Endothelial cell of umbilical vein (primary cell): Measurements from ENCODE around the gene DUSP16. TPM values are rescaled to one million over a fixed set of nuclear protein-coding genes. Genes with fewer than 3 reads are reported as not detected.

ENCODE experiments used
- BruUV-seq: library from RNA; stranded (reverse); fragments of 400-500 nt; replicated peaks from 2 replicates; lab custom pipeline; 2021; lab: Mats Ljungman, UMichigan
- CTCF ChIA-PET: fragments of 300-600, 350-600 bp; sonication (Branson Sonifier 250); formaldehyde crosslinking; loops from one replicate; lab custom pipeline; 2021; ENCODE audit warnings: antibody characterized with exemption, inconsistent platforms; lab: Charles Lee
- POLR2A ChIA-PET: fragments of 300-600, 350-600 bp; sonication (Branson Sonifier 250); formaldehyde crosslinking; loops from one replicate; lab custom pipeline; 2021; ENCODE audit warnings: antibody characterized with exemption, inconsistent platforms; lab: Charles Lee
- DNase-seq: peaks from one replicate; pipeline ENCODE4 v3.0.0-alpha.2; 2011; ENCODE audit warnings: low read depth, low spot score
- FAIRE-seq: peaks from 2 replicates; lab custom pipeline; 2011; peaks lifted over from hg19 to GRCh38; lab: Jason Lieb, UNC
- H2AFZ ChIP-seq: 2 replicates; pipeline ENCODE4 v1.6.0; 2012; ENCODE audit warnings: low read depth, low read length, control low read depth, inconsistent platforms
- H3K27ac ChIP-seq: 2 replicates; pipeline ENCODE4 v1.5.1; 2011; ENCODE audit warnings: low read depth, mild to moderate bottlenecking, control low read depth, low read length, moderate library complexity; ENCODE audit not compliant: insufficient read depth
- H3K27me3 ChIP-seq, 2 experiments: 2 replicates each; pipeline versions ENCODE4 v1.6.0 to v1.6.1; 2011; ENCODE audit warnings: low read length in 2 of 2, mixed read lengths in 1 of 2; ENCODE audit not compliant: control insufficient read depth in 2 of 2, insufficient read depth in 2 of 2
- H3K36me3 ChIP-seq, 2 experiments: 2 replicates in 1 of 2; 3 replicates in 1 of 2; pipeline ENCODE4 v1.5.1; 2011; ENCODE audit warnings: low read length in 2 of 2, mild to moderate bottlenecking in 1 of 2, moderate library complexity in 1 of 2; ENCODE audit not compliant: control insufficient read depth in 2 of 2, insufficient read depth in 2 of 2; ENCODE audit errors: extremely low read depth in 1 of 2
- H3K4me1 ChIP-seq: 3 replicates; pipeline ENCODE4 v1.5.1; 2011; ENCODE audit warnings: mild to moderate bottlenecking, low read length; ENCODE audit not compliant: control insufficient read depth, insufficient read depth; ENCODE audit errors: extremely low read depth
- H3K4me2 ChIP-seq: 2 replicates; pipeline ENCODE4 v1.6.1; 2011; ENCODE audit warnings: low read length, control low read depth, mixed read lengths; ENCODE audit not compliant: insufficient read depth
- H3K4me3 ChIP-seq, 3 experiments: fragments of 200-600 bp in 1 of 3; sonication (generic), shearing (Covaris generic) in 1 of 3; replicated peaks in 1 of 3; 2 replicates each; pipeline ENCODE4 v1.5.1; 2011 to 2016; ENCODE audit warnings: control low read depth in 3 of 3, low read length in 3 of 3, mild to moderate bottlenecking in 2 of 3, inconsistent platforms in 1 of 3, low read depth in 1 of 3, moderate library complexity in 1 of 3; ENCODE audit not compliant: insufficient read depth in 1 of 3
- H3K79me2 ChIP-seq: 2 replicates; pipeline ENCODE4 v1.6.0; 2012; ENCODE audit warnings: low read length, inconsistent platforms; ENCODE audit not compliant: control insufficient read depth, insufficient read depth
- H3K9ac ChIP-seq: replicated peaks from 2 replicates; pipeline ENCODE3; 2011; ENCODE audit warnings: low read length, control low read depth; ENCODE audit not compliant: insufficient read depth; ENCODE audit errors: extremely low read depth
- H3K9me1 ChIP-seq: replicated peaks from 3 replicates; pipeline ENCODE4 v1.6.0; 2011; ENCODE audit warnings: mild to moderate bottlenecking, low read length; ENCODE audit not compliant: control insufficient read depth, insufficient read depth; ENCODE audit errors: extremely low read depth
- H3K9me3 ChIP-seq: replicated peaks from 2 replicates; pipeline ENCODE4 v1.5.1; 2012; ENCODE audit warnings: low read length, inconsistent platforms; ENCODE audit not compliant: control insufficient read depth, insufficient read depth
- H4K20me1 ChIP-seq: replicated peaks from 2 replicates; pipeline ENCODE3; 2011; ENCODE audit warnings: mild to moderate bottlenecking, low read length; ENCODE audit not compliant: control insufficient read depth, insufficient read depth; ENCODE audit errors: extremely low read depth
- EZH2 ChIP-seq: IDR thresholded peaks from 2 replicates; pipeline ENCODE4 v1.6.1; 2012; ENCODE audit warnings: borderline replicate concordance, low read depth, mild to moderate bottlenecking, moderate library complexity, low read length, inconsistent platforms; ENCODE audit not compliant: severe bottlenecking
- FOS ChIP-seq: IDR thresholded peaks from 2 replicates; pipeline ENCODE4 v1.6.1; 2011; ENCODE audit warnings: mild to moderate bottlenecking, low read length, moderate library complexity, borderline replicate concordance; ENCODE audit not compliant: insufficient read depth
- GATA2 ChIP-seq: IDR thresholded peaks from 2 replicates; pipeline ENCODE4 v1.7.0; 2011; ENCODE audit warnings: low read depth, mild to moderate bottlenecking, moderate library complexity, mixed read lengths, low read length; ENCODE audit not compliant: insufficient read length, insufficient read depth
- JUN ChIP-seq: IDR thresholded peaks from 2 replicates; pipeline ENCODE4 v1.6.1; 2011; ENCODE audit warnings: borderline replicate concordance, low read depth; ENCODE audit not compliant: insufficient read length, insufficient read depth
- MYC ChIP-seq: IDR thresholded peaks from one replicate; pipeline ENCODE4 v1.6.1; 2011; ENCODE audit warnings: mild to moderate bottlenecking, low read depth, low read length
- POLR2A ChIP-seq: IDR thresholded peaks from 2 replicates; pipeline ENCODE4 v1.6.1; 2012; ENCODE audit warnings: low read depth, mild to moderate bottlenecking, control low read depth, low read length
- POLR2AphosphoS5 ChIP-seq: IDR thresholded peaks from 2 replicates; pipeline ENCODE4 v1.6.1; 2012; ENCODE audit warnings: low read depth, mild to moderate bottlenecking, control low read depth, low read length, moderate library complexity; ENCODE audit not compliant: insufficient read depth
- dilution Hi-C: fragments of 300-500 bp; cut with MboI; formaldehyde crosslinking; loops from one replicate; pipeline ENCODE4 v1.15.0; 2019; ENCODE audit warnings: low sequenced_read_pairs; ENCODE audit not compliant: extremely low pct_ligation_motif_present
- intact Hi-C: fragments of 100-400 bp; cut with micrococcal nuclease; formaldehyde crosslinking; loops from one replicate; pipeline ENCODE4 v1.10.0; 2022
- polyA plus RNA-seq, 4 experiments: library from polyadenylated mRNA; depleted of rRNA in 3 of 4; stranded (reverse) in 3 of 4; unstranded in 1 of 4; fragments of >200 nt; gene quantifications; 2 replicates each; pipeline versions ENCODE4 v1.2.1 to v1.2.3, GENCODE V29; 2011 to 2012; ENCODE audit warnings: missing spikeins in 1 of 4
- total RNA-seq: library from RNA; stranded (reverse); gene quantifications from 2 replicates; pipeline ENCODE4 v1.2.3, GENCODE V29; 2021
- TF ChIP-seq, protein P1 (sequence below): IDR thresholded peaks from 2 replicates; pipeline ENCODE4 v1.6.1; 2011; ENCODE audit not compliant: insufficient read depth, insufficient read length
- TF ChIP-seq, protein P2 (sequence below), 2 donors: IDR thresholded peaks; 1 replicate in 1 of 2; 2 replicates in 1 of 2; pipeline ENCODE4 v1.5.1; 2011; ENCODE audit warnings: low read length in 2 of 2, mild to moderate bottlenecking in 2 of 2, moderate library complexity in 2 of 2, control low read depth in 1 of 2, inconsistent platforms in 1 of 2, low read depth in 1 of 2; ENCODE audit not compliant: insufficient read depth in 1 of 2; ENCODE audit errors: extremely low read depth in 1 of 2

Gene DUSP16
- total and polyA plus RNA-seq, 2 donors (not counting 3 experiments of a cell fraction or from before 2014, with no cell fraction given), result 7.4 to 19.5 TPM

DNA sequence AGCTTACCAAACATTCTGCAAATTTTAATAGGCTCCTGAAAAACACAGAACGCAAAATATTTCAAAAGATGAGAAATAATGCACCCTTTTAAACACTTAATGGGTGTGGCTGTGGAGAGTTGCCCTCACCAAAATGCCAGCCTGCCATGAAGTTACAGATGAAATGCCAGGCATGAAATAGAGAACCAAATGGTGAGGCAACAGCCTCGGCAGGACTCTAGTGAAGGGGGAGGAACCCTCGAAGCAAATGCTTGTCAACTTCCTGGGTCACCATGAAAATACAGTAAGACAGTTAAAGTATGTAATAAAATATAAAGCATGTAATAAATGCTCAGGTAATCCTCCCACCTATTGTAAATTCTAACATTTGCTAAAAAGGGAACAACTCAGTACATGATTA is 24.1 kb downstream of the DUSP16 start:
- Histone ChIP-seq H3K4me3 (no peak overlapping the region), H3K9ac (no peak overlapping the region), H4K20me1 (peaks cover 2% of the 10 kb centered on the region), H3K27ac (no peak overlapping the region), H3K79me2 (no peaks in the 10 kb centered on the region), H3K9me1 (peaks cover 7% of the 10 kb centered on the region), H3K4me2 (no peak overlapping the region), H3K27me3 (no peaks in the 10 kb centered on the region), H3K9me3 (no peaks in the 10 kb centered on the region), H2AFZ (no peak overlapping the region), H3K4me1 (no peaks in the 10 kb centered on the region), H3K36me3 (no peaks in the 10 kb centered on the region)
- ChIA-PET POLR2A (no interaction called here), CTCF (no interaction called here)
- TF ChIP-seq POLR2A, result no peak
- intact Hi-C loops (no loop called here), dilution Hi-C loops (no loop called here)
- DNase-seq (no peak), FAIRE-seq (no peak)
- BruUV-seq, result no TSS peak

DNA sequence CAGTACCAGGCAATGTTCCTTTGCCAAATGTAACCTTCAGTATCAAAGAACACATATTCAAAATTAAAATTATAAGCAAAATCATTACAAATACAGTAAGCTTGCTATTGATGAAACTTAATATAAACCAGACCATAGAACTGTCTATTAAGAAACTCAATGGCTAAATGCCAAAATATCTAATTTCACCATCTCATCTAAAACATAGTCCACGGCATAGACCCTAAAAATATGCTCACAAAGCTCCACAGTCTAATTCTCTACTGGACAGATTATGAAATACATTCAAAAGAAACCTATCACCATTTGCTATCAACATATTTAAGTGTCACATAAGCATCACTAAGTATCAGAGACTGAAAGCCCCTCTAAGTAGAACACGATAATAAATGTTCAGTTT is 25.2 kb downstream of the DUSP16 start:
- Histone ChIP-seq H3K27me3 (no peaks in the 10 kb centered on the region), H3K4me2 (no peak overlapping the region), H3K79me2 (no peaks in the 10 kb centered on the region), H3K36me3 (no peaks in the 10 kb centered on the region), H3K9me1 (peaks cover 7% of the 10 kb centered on the region), H4K20me1 (peaks cover 2% of the 10 kb centered on the region), H3K9ac (no peak overlapping the region), H3K4me1 (no peaks in the 10 kb centered on the region), H3K27ac (no peak overlapping the region), H3K4me3 (no peak overlapping the region), H3K9me3 (no peaks in the 10 kb centered on the region), H2AFZ (no peak overlapping the region)
- FAIRE-seq, result no peak
- DNase-seq, result no peak
- intact Hi-C loops (no loop called here), dilution Hi-C loops (no loop called here)
- no TSS peak for BruUV-seq
- no peak for TF ChIP-seq FOS
- TF ChIP-seq, protein P1, sequence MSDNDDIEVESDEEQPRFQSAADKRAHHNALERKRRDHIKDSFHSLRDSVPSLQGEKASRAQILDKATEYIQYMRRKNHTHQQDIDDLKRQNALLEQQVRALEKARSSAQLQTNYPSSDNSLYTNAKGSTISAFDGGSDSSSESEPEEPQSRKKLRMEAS, result no peak
- TF ChIP-seq EZH2, result no peak
- TF ChIP-seq, protein P2, sequence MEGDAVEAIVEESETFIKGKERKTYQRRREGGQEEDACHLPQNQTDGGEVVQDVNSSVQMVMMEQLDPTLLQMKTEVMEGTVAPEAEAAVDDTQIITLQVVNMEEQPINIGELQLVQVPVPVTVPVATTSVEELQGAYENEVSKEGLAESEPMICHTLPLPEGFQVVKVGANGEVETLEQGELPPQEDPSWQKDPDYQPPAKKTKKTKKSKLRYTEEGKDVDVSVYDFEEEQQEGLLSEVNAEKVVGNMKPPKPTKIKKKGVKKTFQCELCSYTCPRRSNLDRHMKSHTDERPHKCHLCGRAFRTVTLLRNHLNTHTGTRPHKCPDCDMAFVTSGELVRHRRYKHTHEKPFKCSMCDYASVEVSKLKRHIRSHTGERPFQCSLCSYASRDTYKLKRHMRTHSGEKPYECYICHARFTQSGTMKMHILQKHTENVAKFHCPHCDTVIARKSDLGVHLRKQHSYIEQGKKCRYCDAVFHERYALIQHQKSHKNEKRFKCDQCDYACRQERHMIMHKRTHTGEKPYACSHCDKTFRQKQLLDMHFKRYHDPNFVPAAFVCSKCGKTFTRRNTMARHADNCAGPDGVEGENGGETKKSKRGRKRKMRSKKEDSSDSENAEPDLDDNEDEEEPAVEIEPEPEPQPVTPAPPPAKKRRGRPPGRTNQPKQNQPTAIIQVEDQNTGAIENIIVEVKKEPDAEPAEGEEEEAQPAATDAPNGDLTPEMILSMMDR (IDR thresholded peaks at IDR 0.05; ENCODE audit: extremely low read depth in 1 of 2, insufficient read depth in 1 of 2, low read depth in 1 of 2, low read length in 2 of 2), result no peak
- TF ChIP-seq JUN, result no peak
- TF ChIP-seq MYC, result no peak
- TF ChIP-seq POLR2A, result no peak
- TF ChIP-seq POLR2AphosphoS5, result no peak
- TF ChIP-seq GATA2, result no peak
- ChIA-PET CTCF (interaction anchor here (1.0 kb wide), 1 partner anchor 15 kb away, joined by 3 read pairs; no protein-coding TSS in a partner anchor), POLR2A (no interaction called here)
